ENCODE data around the gene ERC2. TPM values are rescaled to one million over a fixed set of nuclear protein-coding genes. Genes with fewer than 3 reads are reported as not detected.
"Not testable (repeated sequence)": the region's sequence is repeated elsewhere in the genome, so short reads cannot be mapped to it uniquely, and the experiment has no call there.

Gene ERC2
- total RNA-seq, 1 donor from 2014 or later = 1.3 TPM

DNA sequence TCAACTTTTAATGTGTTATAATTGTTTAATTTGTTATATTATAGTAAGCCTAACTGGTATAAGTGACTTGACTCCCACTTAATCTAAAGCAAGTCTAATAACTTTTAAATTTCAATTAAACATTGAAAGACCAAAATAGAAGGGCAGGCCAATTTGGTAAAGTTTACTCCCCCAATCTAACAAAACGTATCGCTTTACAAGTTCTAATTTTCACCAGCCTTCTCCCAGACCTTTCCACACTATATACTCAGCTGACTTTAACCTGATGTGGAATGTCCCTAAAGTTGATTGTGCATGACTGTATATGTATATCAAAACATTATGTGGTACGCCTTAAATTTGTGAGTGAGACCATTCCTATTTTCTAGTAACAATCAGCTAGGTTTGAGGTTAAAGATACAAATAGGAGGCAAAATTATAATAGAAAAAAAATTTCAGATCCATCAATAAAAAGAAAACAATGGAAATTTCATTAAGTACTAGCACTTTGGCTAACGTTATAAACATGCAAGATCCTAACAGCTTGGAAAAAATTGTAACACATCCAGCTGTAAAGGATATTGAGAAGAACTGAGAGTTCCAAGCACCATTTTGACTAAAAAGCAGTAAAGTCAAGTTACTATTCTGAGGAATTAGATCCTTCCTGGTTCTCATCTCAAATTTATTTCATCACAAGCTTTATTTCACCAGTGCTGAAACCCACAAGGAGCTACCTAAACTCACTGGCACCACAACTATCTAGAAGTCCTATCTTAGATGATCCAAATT lies 199.5 kb downstream of the ERC2 start:
- DNase-seq (ENCODE audit: extremely low read depth, low read depth, low spot score) = no peak

DNA sequence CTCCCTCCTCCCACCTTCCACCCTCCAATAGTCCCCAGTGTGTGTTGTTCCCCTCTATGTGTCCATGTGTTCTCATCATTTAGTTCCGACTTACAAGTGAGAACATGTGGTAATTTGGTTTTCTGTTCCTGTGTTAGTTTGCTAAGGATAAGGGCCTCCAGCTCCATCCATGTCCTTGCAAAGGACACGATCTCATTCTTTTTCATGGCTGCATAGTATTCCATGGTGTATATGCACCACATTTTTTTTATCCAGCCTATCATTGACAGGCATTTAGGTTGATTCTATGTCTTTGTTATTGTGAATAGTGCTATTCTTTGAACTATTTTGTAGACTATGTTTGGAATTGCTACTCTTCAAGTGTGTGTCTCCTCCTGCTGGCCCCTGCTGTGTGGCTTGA lies 206.4 kb downstream of the ERC2 start:
- DNase-seq (ENCODE audit: extremely low read depth, low read depth, low spot score) = not testable (repeated sequence)

DNA sequence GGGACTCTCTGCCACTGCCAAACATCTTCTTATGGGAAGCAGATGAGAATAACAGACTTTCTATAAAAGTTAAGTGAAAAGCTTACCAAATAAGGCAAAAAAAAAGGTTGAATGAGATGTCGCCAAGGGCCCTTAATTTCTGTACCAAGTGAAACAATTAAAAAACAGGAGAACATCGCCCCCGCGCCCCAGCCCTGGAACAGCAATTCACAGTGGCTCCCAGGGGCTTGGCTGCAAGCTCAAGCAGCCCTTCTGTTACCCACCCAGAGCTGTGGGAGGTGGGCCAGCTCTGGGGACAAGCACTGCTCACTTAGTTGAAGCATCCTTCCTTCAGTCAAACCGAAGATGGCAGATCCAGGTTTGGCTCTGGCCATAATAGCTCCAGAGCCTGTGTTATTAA lies 208.0 kb downstream of the ERC2 start:
- DNase-seq (ENCODE audit: extremely low read depth, low read depth, low spot score) = no peak

DNA sequence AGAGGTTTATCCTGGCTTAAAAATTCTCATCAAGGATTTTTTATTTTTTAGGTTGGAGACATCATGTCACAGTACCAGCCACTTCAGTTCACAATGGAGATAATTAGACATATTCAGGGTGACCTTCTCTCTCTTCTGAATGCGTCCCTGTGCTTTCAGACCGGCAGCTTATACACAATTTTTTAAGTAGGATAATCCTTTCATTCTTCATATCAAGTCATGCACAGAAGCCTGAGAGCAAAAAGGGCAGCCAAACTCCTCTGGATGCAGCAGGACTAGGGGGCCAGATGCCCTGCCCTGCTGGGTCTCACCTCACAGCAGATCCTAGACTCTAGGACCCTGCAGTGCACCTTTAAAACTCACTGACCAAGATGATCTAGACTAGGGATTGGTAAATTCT lies 210.4 kb downstream of the ERC2 start:
- no peak for DNase-seq (ENCODE audit: extremely low read depth, low read depth, low spot score)

DNA sequence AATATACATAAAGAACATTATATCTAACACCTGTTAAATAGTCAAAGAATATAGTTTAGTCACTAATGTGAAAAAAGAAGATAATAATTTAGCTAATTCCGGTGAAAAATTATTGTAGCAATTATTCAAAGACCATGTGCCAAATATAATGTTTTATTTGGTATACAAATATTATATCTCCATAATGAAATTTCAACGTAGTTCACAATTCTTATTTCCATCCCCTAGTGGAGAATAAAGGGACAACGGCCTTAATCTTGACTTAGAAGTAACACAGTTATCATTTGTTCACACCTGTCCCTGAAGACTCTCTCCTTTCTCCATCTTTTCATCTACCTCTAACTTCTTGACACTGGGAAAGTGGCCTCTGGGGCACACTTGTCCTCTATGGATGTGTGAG lies 213.4 kb downstream of the ERC2 start:
- no peak for DNase-seq (ENCODE audit: extremely low read depth, low read depth, low spot score)

DNA sequence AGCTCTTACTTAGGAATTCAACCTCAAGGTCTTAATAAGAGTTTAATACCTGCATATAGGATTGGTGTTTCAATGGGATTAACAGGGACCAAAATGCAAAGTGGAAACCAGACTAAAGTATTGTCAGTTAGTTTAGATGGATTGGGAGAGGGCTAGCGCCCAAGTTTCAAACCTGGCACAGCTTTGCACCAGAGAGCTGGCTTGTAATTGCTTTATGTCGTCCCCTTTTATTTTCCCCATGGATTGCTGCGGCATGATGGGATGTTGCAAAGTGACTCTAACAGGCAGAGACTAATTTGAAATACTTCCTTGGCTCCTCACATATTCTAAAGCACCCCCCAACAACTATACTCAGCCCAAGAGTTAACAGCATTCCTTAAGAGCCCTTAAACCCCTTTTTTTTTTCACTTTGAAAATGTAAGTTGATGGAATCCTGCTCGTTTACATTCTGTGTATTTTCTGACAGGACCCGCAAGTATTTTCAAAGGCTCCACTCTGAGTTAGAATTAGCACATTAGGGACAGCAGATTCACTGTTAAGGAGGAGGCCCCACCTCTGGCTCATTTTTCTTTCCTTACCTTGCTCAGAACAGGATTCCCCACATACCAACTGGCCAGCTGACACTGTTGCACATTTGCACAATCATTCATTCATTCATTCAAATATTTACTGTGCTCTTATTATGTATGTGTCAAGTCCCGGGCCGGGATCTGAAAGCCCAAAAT lies 214.2 kb downstream of the ERC2 start:
- DNase-seq (ENCODE audit: extremely low read depth, low read depth, low spot score) = no peak

DNA sequence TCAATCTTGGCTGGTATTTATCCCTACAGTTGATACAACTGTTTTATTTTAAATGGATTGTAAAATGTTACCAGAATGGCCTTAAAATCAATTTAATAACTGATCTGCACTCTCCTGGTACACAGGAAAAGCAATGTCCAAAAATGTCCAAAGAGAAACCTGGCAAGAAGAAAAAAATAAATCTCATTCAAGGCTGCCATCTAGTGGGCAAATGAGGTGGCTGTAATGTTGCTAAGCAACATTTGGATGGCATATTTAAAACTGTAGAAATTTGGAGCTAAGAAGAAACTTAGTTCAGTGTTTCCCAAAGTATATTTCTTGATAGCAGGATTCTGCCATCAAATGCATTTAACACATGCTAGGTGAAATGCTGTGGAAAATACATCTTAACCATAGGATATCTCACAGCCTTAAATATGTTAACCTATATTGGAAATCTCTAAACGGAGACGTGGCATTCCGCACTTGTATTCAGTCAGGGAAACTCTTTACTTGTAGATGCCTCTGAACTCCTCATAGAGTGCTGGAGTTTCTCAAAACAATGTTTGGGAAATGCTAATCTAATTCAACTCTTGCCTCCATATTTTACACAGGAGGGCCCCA lies 216.8 kb downstream of the ERC2 start:
- DNase-seq (ENCODE audit: extremely low read depth, low read depth, low spot score) = peak; percentile 22

DNA sequence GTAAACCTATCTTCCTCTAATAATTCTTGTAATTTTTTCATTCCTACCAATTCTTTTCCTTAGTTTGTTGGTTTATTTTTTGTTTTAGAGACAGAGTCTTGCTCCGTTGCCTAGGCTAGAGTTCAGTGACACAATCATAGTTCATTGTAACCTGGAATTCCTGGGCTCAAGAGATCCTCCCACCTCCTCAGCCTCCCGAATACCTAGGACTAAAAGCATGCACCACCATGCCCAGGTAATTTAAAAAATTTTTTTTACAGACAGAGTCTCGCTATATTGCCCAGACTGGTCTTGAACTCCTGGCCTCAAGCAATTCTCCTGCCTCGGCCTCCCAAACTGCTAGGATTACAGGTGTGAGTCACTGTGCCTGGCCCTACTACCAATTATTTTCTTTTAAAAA lies 220.2 kb downstream of the ERC2 start:
- DNase-seq (ENCODE audit: extremely low read depth, low read depth, low spot score) = no peak

DNA sequence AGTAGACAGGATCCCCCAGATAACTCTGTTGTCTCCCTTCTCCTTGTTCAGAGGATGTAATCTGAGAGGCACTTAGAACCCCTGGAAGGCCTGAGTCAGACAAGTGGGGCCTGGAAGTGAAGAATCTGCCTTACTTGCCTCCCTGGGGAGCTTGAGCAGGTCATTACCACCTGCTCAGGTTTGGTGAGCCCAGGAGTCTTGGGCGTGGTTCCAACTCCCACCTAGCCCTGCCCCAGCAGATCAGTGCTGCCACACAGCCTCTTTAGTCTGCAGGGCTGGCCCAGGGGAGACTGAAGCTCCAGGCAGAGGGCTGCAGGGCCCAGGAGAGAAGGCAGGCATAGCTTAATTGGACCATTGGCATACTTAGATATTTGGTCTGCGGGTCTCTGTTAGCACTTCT lies 230.0 kb downstream of the ERC2 start:
- no peak for DNase-seq (ENCODE audit: extremely low read depth, low read depth, low spot score)

DNA sequence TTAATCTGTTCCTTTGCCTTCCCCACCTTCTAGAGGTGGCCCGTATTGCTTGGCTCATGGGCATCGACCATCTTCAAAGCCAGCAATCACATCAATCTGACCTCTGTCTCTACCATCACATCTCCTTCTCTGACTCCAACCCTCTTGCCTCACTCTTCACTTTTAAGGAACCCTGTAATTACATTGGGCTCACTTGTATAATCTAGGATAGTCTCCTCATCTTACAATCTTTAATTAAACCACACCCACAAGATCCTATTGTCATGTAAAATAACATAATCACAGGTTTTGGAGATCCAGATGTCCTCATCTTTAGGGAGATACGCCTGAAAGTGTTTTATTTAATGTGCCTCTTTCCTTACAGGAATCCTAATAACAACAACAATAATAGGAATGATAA lies 234.5 kb downstream of the ERC2 start:
- no peak for DNase-seq (ENCODE audit: extremely low read depth, low read depth, low spot score)

DNA sequence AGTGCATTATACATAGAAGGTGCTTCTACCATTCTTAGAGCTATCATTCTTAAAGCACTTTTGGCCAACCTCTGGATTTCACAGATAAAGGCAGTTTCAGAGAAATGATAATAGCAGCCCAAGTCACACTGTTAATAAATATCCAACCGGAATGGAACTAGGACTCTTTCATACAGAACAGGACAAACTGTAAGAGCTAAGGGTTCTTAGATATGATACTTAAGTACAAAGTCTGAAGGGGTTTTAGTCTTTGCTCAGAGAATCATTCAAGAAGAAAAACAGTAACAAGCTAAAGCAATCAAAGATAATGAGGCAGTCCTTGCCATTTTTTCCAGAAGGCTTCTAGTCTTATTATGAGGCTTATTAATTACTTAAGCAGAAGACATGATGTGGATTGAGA lies 239.0 kb downstream of the ERC2 start:
- no peak for DNase-seq (ENCODE audit: extremely low read depth, low read depth, low spot score)

DNA sequence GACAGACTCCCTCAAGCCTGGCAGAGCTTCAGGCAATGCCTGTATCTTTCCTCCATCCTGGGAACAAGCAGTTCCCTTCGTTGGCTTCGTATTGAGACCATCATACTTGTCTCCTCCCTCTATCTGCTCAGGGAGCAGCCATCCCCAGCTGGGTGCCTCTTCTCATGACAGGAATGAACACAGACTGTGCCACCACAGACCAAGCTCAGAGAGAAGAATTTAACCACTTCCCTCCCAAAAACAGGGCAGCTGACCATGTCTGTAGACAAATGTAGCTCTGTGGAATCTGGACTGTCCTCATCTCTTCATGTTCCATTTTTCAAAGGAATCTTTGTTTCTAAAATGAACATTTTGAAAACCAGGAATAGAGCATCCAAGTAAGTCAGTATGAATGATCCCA lies 245.4 kb downstream of the ERC2 start:
- DNase-seq (ENCODE audit: extremely low read depth, low read depth, low spot score) = no peak

DNA sequence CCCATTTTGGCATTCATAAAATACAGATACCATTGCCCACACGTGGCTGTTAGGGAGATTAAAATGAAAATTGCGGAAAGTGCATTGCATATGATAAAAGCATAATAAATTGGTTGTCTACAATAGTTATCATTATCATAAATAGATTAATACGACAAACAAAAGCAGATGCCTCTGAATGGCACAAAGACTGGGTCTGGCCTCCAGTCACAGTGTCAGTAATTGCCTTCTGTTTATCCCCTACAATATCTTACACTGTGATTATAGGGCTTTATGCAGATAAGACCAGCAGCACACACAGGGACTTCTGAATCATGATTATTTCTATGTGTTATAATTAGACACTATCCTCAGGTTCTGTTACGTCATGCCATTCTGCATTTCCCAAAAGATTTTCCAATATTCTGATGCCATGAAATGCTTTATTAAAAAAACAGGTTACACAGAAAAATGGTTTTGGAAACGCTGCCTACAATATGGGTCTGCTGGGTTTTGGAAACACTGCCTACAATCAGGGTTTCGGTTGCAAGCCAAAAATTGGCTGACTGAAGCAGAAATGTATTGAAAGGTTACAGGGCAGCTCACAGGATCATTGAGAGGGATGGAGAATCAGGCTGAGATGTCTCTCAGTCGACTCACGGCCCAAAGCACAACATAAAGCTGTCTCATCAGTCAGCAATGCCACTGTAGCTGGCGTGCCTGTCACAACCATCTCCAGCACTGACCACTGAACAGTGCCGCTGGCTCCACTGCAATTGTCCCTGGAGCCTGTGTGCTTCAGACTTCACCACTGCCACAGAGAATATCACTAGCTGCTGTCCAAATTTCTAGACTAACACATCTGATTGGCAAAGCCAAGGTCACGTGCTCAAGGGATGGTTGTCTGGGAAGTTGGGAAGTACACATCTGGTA lies 248.1 kb downstream of the ERC2 start:
- no peak for DNase-seq (ENCODE audit: extremely low read depth, low read depth, low spot score)

DNA sequence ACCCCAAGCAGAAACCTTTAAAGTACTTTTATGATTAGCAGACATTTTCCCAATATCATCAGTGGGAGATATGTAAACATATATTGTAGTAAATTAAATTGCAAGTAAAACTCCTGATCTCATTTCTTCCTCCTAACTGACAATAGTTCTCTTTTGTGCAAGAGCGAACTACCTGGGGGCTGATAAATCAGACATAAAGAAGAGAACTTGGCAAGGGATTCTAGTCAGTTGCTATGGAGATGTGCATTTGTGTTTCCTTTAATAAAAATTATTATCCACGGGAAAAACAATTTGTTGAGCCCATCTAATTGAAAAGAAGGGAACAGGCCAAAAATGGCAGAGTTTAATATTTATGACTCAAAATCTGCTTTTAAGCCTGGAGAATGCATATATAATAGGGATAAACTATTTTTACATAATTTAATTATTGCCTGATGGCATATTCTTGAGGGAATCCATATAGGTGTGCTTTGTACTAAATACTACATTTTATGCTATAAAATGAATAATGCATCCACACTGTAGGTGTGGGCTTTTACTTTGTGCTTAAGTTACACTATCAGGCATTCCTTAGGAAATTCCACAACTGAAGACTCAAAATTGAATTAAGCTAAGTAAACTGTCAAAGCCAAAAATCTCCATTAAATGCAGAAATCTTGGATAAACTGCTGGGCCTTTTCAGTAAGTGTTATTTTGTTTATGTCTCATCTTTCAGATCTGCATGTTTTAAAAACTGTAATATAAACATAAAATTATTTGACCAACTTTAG lies 258.1 kb downstream of the ERC2 start:
- DNase-seq (ENCODE audit: extremely low read depth, low read depth, low spot score) = no peak

DNA sequence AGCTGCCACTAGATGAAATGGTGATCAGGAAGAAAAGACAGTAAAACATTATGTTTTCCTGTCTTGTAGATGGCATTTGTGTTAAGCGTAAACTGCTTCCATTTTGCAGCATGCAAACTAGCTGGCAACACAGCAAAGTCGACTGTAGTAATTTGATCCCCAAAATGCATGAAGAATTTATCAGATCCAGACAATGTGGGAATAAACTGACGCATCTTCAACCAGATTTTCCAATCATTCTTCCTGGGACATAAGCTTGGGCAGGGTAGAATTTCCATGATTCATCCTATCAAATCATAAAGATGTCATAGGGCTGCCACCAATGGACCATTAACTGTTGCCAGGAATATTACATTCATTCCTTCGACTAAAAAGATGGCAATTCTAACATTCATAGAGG lies 260.3 kb downstream of the ERC2 start:
- DNase-seq (ENCODE audit: extremely low read depth, low read depth, low spot score) = no peak

DNA sequence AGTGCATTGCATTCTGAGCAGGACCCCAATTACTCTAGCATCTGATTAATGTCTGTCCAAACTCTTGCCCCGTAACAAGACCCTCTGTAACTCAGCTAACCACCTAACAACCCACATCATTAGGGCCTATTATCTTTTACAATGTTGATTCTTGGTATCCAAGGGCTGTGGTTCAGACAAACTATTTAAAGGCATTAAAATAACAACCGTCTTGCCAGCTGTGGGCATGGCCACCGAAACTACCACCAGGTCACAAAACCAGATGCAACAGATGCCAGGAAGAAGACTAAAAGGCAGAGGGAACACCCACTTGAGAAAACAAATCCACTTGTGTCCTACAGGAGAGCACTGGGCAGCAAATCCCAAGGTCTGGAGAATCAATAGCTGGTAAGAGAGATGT lies 262.9 kb downstream of the ERC2 start:
- DNase-seq (ENCODE audit: extremely low read depth, low read depth, low spot score) = no peak

DNA sequence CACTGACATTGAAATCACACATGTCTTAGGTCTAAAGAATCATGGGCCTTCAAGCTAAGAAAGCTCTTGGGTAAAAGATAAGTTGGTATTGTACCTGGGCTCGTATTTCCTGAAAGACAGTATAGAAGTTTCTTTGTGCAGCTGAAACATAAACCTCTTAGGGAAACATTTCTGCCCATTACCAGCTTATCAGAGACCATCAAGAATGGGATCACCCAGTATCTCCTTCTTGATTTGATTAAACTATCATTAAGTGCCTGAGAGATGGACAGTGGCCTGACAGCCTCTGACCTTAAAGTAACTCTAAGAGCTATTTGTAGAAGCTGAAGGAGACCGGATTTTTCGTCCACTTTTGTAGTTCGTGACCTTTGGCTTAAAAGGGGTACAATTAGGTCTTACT lies 265.3 kb downstream of the ERC2 start:
- no peak for DNase-seq (ENCODE audit: extremely low read depth, low read depth, low spot score)

DNA sequence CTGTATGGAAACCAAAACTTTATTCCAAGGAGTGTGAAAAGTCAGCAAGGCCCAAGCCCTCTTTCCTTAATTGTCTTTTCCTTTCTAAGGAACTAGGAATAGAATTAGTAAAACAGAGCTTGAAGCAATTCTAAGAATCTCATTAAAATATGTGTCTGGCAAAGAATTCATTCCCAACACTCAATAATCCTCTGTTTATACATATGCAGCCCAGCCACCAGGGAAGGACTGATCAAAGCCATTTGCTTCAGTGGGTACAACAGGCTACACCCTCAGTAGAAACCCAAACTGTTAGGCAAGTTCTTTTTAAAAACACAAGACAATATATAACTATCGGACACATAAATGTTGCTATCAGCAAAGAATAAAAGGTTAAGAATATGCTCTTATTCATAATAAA lies 266.9 kb downstream of the ERC2 start:
- no peak for DNase-seq (ENCODE audit: extremely low read depth, low read depth, low spot score)

DNA sequence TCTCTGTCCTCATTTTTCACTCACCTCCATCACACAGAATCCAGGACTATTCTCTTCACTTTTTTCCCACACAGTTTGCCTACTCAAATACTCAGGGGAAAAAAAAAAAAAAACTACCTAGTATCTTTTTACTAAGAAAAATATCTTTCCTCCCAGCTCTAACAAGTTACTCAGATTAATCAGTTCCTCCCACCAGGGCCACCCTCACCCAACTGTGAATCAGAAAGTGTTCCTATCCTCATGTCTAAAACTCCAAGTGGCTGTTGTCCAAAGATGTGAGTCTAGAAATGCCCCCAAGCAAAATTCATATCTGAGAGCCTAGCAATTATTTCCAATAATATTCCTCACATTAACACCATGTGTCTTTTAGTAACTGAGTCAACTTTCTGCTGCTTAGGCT lies 268.0 kb downstream of the ERC2 start:
- no peak for DNase-seq (ENCODE audit: extremely low read depth, low read depth, low spot score)

DNA sequence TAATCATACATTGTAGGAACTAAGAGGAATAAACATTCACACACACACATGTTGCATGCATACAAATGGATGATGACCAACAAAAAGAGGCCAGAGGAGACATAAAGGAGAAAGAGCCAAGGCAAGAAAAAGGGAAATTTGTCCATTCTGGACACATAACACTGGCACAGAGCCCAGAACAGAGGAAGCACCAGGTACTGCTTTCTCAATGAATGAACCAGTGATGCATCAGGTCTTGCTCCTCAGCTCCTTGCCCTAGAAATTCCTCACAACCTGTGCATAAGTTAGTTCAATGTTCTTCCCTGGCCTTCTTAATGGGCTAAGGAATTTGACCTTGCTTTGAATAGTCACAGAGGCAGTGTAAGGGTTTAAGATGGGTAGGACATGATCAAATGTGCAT lies 270.3 kb downstream of the ERC2 start:
- DNase-seq (ENCODE audit: extremely low read depth, low read depth, low spot score) = no peak

Data from glomerular endothelial cell (primary cell).